ES-I3 (cell line): ENCODE data around the gene CLIC5.

Experiments
- H3K36me3 ChIP-seq: 2 replicates; pipeline ENCODE4 v1.6.1; 2013; ENCODE audit warnings: mild to moderate bottlenecking, low read length, control low read depth, moderate library complexity; ENCODE audit not compliant: insufficient read depth
- H3K4me1 ChIP-seq: 2 replicates; pipeline ENCODE4 v1.6.1; 2013; ENCODE audit warnings: mild to moderate bottlenecking, control low read depth, low read length; ENCODE audit not compliant: insufficient read depth
- H3K9ac ChIP-seq: 2 replicates; pipeline ENCODE4 v1.6.1; 2013; ENCODE audit warnings: low read depth, mild to moderate bottlenecking, low read length, moderate library complexity
- H3K9me3 ChIP-seq: 2 replicates; pipeline ENCODE4 v1.6.1; 2013; ENCODE audit warnings: mild to moderate bottlenecking, low read length, moderate library complexity; ENCODE audit not compliant: control insufficient read depth, insufficient read depth

CLIC5 gene

DNA sequence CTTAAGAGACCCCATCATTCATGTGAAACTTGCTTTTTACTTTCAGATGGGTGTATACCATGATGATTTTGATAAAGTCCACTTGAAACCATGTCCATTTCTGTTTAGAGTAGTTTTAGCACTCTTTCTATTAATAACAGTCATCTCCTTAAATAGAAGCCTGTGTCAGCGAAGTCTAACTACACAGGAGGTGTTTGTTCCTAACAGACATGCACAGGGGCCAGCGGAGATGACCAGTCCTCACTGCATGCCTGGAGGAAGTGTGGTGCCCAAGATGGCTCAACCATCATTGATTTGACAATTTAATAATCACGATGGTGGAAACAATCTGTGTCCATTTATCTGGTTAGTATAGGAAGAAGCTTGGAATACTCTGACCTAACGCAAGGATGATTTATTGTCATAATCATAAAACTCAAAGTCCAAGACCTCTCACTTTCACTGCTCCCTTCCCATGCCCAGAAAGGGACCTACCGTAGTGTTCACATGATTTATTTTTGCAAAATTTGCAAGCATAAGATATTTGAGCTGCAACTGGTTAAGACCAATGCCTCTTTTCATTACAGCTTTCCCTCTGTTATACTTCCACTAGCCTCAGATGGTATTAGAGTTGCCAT lies 31.0 kb upstream of the CLIC5 start:
- Histone ChIP-seq H3K4me1 (no peaks in the 10 kb centered on the region), H3K9me3 (no peaks in the 10 kb centered on the region), H3K9ac (no peak overlapping the region), H3K36me3 (no peaks in the 10 kb centered on the region)

DNA sequence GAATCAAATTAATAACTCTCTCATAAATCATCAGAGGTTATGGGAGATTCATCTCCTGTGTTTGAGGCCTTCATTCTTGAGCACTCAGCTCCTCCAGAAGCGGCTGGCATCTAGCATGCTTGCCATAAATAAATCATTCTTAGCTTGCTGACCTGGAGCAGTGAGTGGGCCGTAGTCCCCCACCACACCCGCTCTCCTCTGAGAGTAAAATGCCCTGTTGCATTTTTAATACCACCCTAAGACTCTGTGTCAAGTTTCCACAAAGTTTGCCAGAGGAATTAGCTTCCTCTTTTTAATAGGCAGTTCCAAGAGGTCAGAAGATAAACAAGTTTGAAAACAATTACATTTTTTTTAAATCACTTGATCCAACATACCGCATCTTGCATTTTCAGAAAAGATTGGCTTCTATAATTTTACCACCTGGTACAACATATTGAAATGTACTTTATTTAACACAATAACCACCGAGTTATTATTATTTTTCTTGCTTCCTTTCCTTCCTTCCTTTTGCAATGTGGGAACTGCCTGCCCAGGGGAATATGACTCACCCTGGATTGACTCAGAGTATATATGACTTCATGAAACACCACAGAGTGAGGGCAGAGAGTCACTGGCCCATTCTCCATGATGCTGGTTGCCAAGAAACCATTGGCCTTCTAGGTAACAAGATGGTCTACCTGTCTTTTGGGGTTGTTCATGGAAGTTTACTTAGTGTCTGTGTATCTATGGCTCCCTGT lies 29.4 kb upstream of the CLIC5 start:
- Histone ChIP-seq H3K9ac (no peak overlapping the region), H3K9me3 (no peaks in the 10 kb centered on the region), H3K4me1 (no peaks in the 10 kb centered on the region), H3K36me3 (no peaks in the 10 kb centered on the region)

DNA sequence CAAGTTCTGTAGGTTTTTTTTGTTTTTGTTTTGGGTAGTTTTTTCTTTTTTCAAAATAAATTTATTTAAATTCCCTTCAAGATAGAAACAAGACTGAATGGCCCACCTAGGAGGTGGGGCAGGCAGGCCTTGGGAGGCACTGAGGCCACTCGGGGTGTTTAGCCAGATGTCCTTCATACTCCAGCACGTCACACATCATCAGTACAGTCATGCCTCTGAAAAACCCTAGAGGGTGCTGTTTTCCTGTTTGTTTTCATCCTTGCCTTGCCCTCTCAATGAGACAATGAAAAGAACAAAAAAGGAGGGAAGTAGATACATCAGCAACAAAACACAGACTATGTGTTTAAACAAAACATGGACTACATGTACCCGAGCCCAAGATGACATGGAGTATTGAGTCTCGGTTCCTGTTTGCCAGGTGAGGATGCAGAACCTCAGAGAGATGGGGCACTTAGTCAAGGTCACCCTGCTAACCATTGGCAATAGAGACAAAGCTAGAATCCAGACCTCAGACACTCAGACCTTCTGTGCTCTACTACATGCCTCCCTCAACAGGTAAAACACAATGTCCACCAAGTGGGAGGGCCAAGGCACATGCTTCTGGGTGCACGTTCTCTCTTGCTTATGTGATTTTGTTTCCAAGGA lies 26.8 kb upstream of the CLIC5 start:
- no peaks in the 10 kb centered on the region for H3K36me3 ChIP-seq
- no peak overlapping the region for H3K9ac ChIP-seq
- H3K4me1 ChIP-seq = no peaks in the 10 kb centered on the region
- H3K9me3 ChIP-seq = no peaks in the 10 kb centered on the region

DNA sequence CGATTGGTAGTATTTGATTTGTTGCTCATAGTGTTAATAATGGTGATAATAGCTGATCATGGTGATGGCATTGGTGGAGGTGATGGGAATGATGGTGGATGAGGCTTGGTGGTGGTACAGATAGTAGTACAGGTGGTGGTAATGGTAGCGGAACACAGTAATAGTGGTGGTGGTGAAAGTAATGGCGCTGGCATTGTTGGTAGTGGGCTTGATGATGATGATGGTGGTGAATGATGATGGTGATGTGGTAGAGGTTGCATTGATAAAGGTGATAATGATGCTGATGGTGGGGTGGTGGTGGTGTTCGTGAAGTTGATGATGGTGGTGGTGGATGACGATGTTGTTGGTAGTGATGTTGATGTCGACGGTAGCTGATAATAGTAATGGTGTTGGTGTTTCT lies 24.6 kb upstream of the CLIC5 start:
- H3K36me3 ChIP-seq = no peaks in the 10 kb centered on the region
- H3K9ac ChIP-seq = no peak overlapping the region
- no peaks in the 10 kb centered on the region for H3K9me3 ChIP-seq
- H3K4me1 ChIP-seq = no peaks in the 10 kb centered on the region

DNA sequence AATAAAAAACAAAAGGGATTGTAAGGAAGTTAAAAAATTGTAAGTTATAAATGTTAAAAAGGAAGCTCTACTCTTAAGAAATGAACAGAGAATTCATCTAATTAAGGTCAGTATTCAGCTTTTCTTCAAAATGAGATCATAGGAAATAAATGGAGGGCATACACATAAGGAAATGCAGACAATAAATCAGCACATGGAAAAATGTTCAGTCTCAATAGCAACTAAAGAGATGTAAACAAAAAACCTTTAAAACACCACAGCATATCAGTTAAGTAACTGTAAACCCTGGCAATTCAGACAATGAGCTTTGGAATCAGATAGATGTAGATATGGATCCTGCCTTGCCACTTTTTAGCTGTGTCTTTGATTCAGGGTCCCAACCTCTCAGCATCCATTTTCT lies 24.0 kb upstream of the CLIC5 start:
- Histone ChIP-seq H3K4me1 (no peaks in the 10 kb centered on the region), H3K36me3 (no peaks in the 10 kb centered on the region), H3K9me3 (no peaks in the 10 kb centered on the region), H3K9ac (no peak overlapping the region)

DNA sequence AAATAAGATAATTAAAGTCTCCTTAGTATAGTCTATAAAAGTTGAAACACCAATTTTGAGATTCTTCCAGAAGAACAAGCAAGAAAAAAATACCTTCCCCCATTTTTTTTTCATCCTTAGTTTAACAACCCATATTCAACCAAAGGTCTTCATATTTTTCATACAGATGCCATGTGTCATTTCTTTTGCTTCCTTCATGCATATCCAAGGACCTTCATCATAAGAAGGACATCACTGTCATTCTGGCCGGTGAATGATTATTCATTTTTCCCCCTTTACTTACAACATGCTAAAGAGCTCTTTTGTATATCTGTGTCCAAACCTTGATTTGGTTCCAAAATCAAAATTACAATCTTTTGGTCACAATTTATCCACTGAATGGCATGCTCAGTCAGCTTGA lies 21.3 kb upstream of the CLIC5 start:
- no peaks in the 10 kb centered on the region for H3K36me3 ChIP-seq
- no peaks in the 10 kb centered on the region for H3K9me3 ChIP-seq
- peaks cover 8% of the 10 kb centered on the region; the same call in 1 of the 2 replicates for H3K4me1 ChIP-seq
- H3K9ac ChIP-seq = no peak overlapping the region

DNA sequence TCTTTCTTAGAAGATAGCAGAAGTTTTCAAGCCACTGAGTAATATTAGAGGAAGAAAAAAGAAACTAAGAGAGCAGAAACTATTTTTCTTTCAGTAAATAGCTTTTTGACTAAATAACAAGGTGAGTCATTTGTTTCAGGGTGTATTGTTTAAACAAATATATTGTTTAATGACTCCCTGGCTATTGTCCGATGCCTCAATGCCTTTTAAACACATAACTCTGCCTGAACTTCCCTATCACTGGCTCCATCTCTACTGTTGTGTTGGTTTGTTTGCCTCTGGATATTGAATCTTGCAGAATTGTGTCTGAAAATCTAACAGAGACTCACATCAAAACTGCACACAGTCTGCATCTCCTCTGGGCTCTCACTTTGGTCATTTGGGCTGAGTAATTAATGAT lies 19.6 kb upstream of the CLIC5 start:
- peaks cover 8% of the 10 kb centered on the region; the same call in 1 of the 2 replicates for H3K4me1 ChIP-seq
- H3K9me3 ChIP-seq = no peaks in the 10 kb centered on the region
- no peak overlapping the region for H3K9ac ChIP-seq
- H3K36me3 ChIP-seq = no peaks in the 10 kb centered on the region

DNA sequence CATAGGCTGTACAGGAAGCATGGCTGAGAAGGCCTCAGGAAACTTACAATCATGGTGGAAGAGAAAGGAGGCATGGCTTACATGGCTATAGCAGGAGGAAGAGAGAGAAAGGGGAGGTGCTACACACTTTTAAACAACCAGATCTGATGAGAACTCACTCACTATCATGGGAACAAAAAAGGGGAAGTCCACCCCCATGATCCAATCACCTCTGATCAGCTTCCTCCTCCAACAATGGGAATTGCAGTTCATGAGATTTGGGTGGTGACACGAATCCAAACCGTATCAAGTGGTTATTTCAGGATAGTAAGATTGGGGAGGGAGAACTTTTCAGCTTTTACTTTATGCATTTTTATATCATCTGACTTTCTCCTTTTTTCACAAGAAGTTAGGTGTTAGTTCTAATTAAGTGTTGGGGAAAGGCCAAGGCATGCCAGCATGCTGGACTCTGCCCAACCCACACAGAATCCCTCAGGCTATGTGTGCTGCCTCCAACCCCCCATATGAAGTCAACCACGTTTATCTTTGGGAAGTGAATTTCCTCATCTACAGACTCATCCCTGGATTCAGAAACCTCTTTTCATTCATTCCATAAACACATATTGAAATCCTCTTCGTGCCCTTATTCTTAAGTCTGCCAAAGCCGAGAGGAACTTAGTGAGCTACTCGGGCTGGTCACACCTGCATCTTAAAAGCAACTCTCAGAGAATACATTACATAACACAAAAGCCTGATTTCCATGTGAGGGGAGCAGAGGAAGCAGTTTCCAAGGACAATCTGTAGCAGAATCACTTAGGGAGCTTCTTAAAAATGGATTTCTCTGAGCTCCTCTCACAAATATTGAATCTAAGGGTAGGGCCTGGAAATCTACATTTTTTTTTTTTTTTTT lies 16.7 kb upstream of the CLIC5 start:
- H3K9me3 ChIP-seq = no peaks in the 10 kb centered on the region
- no peaks in the 10 kb centered on the region for H3K36me3 ChIP-seq
- H3K9ac ChIP-seq = no peak overlapping the region
- peaks cover 8% of the 10 kb centered on the region; the same call in 1 of the 2 replicates for H3K4me1 ChIP-seq

DNA sequence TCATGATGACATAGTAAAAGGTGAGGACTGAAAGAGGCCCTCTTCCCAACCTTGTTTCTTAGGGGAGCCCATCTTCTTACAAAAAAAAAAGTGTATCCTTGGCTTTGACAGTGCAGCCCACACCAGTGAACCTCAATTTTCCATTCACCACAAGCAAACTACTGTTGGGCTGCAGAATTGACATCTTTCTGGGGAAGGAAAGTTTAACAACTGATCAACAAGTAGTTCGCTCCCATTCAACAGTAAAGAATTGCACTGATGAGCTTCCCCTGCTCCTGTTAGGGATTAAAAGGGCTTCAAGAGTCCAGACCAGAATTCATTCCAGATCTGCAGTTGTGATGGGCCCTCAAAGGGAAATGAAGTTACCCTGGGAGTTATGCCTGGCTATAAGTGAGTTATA lies 13.9 kb upstream of the CLIC5 start:
- Histone ChIP-seq H3K36me3 (no peaks in the 10 kb centered on the region), H3K9ac (no peak overlapping the region), H3K9me3 (no peaks in the 10 kb centered on the region), H3K4me1 (peaks cover 8% of the 10 kb centered on the region; the same call in 1 of the 2 replicates)

DNA sequence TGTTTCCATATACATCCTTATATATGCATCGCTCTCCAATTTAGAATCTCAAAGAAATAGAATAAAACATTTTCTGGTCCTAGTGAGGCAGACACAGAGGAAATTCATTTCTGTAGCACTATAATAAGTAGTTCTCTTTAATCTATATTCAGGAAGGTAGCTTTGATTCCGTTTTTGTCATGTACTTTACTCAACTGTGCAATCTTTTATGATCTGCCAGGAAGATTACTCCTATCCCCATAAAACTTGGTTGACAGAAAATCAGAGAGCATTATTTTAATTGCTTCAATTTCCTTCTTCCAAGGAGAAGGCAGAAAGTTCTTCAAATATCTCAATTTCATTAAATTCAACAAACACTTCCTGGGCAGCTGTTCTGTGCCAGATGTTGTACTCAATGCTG lies 10.6 kb upstream of the CLIC5 start:
- Histone ChIP-seq H3K9ac (no peak overlapping the region), H3K4me1 (no peaks in the 10 kb centered on the region), H3K36me3 (no peaks in the 10 kb centered on the region), H3K9me3 (no peaks in the 10 kb centered on the region)

DNA sequence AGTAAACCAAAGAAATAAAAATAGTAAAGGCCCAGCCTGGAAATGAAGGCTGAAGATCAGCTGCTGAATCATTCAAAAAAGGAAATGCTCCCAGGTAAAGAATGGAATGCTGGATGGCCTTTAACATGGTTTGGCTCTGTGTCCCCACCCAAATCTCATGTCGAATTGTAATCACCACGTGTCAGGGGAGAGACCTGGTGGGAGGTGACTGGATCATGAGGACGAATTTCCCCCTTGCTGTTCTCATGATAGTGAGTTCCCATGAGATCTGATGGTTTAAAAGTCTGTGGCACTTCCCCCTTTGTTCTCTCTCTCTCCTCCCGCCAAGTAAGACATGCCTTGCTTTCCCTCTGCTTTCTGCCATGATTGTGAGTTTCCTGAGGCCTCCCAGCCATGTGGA lies 9.9 kb upstream of the CLIC5 start:
- Histone ChIP-seq H3K9ac (no peak overlapping the region), H3K4me1 (no peaks in the 10 kb centered on the region), H3K9me3 (no peaks in the 10 kb centered on the region), H3K36me3 (no peaks in the 10 kb centered on the region)

DNA sequence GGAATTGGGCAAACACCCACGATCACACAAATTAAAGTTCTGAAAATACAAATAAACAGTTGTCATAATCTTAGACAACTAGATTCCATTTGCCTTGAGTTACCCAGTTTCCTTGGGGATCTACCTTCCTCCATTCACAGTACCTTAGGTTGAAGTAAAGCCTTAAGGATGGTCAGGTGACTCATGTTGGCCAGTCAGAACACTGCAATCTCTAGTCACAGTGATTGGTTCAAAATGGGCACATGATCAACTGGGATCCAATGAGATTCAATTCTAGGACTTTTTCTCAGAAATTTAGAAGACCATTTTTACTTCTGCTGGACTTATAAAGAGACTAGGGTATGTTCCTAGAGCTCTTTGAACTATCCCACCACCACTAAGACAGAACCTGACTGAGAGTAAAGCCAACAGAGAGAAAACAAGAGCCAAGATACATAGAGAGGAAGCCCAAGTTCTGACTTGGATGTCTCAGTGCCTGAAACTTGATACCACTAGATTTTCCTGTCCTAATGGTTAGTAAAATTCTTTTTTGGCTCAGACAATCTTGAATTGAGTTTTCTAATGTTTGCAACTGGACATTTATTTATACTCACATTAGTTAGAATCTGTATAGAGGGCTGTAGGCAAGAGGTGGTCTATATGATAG lies 8.6 kb upstream of the CLIC5 start:
- Histone ChIP-seq H3K9me3 (no peaks in the 10 kb centered on the region), H3K9ac (no peak overlapping the region), H3K36me3 (no peaks in the 10 kb centered on the region), H3K4me1 (no peaks in the 10 kb centered on the region)

DNA sequence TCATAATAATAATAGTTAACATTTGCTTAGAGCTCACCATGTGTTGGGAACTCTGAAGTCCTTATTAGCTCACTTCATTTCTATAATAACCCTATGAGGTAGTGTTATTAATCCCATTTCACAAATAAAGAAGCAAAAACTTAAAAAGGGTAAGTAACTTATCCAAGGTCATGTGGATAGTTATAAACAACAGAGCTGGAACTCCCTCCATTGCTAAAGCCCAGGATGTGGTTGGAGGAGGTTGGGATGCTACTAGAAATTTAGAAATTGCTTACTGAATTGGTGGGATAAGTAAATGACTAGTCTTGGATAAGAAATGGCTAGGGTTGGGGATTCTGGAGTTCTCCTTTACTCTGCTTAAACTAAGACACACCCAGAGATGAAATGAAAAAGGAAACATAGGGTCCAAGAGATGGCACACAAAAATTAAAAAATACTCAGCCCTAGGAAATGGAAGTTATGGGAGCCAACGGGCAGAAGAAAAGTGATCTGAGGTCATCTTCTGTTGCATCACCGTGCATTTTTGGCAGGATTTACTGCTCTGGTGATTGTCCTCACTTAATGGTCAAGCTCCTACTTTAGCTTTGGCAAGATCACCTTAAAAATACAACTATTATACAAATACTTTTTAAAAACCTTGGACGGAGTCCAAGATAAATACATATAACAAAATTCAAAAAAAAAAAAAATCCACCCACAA lies 7.7 kb upstream of the CLIC5 start:
- H3K9me3 ChIP-seq = no peaks in the 10 kb centered on the region
- no peak overlapping the region for H3K9ac ChIP-seq
- no peaks in the 10 kb centered on the region for H3K36me3 ChIP-seq
- H3K4me1 ChIP-seq = no peaks in the 10 kb centered on the region
